ENCODE measurements around the gene POM121C. TPM values are rescaled to one million over a fixed set of nuclear protein-coding genes. Genes with fewer than 3 reads are reported as not detected.
"Not testable (repeated sequence)": the region's sequence is repeated elsewhere in the genome, so short reads cannot be mapped to it uniquely, and the experiment has no call there.

Gene POM121C
- total and polyA plus RNA-seq, 3 donors from 2014 or later, result 36.5 to 55.5 (median 48.9) TPM

DNA sequence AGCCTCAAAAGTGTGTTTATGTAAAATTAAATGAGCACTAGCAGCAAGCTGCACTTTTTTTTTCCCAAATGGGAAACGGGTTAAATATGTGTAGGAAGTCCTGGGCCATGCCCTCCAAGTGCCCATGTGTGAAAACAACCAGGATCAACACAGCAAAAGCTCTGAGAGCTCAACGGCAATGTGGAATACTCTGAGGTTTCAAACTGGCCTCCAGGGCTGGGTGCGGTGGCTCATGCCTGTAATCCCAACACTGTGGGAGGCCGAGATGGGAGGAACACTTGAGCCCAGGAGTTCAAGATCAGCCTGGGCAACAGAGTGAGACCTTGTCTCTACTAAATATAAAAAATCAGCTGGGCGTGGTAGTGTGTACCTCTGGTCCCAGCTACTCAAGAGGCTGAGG lies 28.1 kb downstream of the POM121C start:
- H3K9me3 ChIP-seq; H3K27ac ChIP-seq; H3K4me1 ChIP-seq; DNase-seq; H3K36me3 ChIP-seq (ENCODE audit: low read depth, missing control alignments); H3K4me3 ChIP-seq; H3K27me3 ChIP-seq; intact Hi-C loops (cut with DNase I; ENCODE audit: low total_unique reads): not testable (repeated sequence)
- 25% methylated on average over 1 of the region's 5 CpGs; no CpG with 5 or more reads in 1 of the 2 donors for WGBS, 2 donors

DNA sequence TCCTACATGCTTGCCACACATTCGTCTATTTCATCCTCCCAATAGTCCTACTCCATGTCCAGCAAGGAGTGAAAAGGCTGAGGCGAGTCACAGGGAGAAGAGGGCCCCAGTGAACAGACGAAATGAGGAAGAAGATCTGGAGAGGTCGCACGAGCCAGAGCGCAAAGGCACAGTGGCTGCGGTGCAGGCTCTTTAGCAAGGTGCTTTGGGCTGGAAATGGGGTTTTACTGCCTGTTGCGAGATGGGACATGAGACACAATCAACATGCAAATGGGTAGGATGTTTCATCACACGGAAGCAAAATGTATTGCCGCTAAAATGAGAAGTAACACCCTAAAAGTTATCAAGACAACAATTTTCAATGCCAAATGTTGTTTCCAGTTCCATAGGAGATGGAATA lies 29.7 kb downstream of the POM121C start:
- H3K4me1 ChIP-seq; intact Hi-C loops (cut with DNase I; ENCODE audit: low total_unique reads); H3K4me3 ChIP-seq; H3K27me3 ChIP-seq; DNase-seq; H3K27ac ChIP-seq; H3K36me3 ChIP-seq (ENCODE audit: low read depth, missing control alignments); H3K9me3 ChIP-seq: not testable (repeated sequence)
- WGBS, 2 donors, result 90 to 92% methylated on average over 8 of the region's 10 CpGs

DNA sequence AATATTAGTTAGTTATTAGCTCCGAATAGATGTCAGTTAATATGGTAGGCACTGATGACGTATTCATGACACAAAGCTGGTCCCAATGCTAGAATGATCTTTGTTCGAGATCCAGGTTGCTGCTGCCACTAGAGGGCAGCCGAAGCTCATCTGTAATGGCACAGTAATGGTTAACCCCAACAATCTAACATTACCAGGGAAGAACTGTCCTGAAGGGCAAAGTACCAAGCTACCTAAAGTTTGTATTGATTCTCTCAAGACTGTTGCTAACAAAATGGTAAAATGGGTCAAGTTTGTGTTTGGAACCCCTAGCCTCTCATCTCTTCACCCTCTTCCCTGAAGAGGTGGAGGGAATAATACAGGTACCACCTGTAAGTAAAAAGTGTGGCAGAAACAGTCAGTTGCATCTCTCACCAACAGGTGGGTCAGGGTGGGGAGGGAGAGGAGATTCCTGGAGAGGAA lies 33.6 kb downstream of the POM121C start:
- DNase-seq; intact Hi-C loops (cut with DNase I; ENCODE audit: low total_unique reads); H3K9me3 ChIP-seq; H3K4me1 ChIP-seq; H3K27ac ChIP-seq; H3K27me3 ChIP-seq; H3K4me3 ChIP-seq; H3K36me3 ChIP-seq (ENCODE audit: low read depth, missing control alignments): not testable (repeated sequence)
- 20 to 21% methylated on average over 3 to 4 of the region's 4 CpGs for WGBS, 2 donors
- TF ChIP-seq, protein P1, sequence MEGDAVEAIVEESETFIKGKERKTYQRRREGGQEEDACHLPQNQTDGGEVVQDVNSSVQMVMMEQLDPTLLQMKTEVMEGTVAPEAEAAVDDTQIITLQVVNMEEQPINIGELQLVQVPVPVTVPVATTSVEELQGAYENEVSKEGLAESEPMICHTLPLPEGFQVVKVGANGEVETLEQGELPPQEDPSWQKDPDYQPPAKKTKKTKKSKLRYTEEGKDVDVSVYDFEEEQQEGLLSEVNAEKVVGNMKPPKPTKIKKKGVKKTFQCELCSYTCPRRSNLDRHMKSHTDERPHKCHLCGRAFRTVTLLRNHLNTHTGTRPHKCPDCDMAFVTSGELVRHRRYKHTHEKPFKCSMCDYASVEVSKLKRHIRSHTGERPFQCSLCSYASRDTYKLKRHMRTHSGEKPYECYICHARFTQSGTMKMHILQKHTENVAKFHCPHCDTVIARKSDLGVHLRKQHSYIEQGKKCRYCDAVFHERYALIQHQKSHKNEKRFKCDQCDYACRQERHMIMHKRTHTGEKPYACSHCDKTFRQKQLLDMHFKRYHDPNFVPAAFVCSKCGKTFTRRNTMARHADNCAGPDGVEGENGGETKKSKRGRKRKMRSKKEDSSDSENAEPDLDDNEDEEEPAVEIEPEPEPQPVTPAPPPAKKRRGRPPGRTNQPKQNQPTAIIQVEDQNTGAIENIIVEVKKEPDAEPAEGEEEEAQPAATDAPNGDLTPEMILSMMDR (IDR thresholded peaks at IDR 0.05), result peak in 1 of 3 experiments; percentile 33

DNA sequence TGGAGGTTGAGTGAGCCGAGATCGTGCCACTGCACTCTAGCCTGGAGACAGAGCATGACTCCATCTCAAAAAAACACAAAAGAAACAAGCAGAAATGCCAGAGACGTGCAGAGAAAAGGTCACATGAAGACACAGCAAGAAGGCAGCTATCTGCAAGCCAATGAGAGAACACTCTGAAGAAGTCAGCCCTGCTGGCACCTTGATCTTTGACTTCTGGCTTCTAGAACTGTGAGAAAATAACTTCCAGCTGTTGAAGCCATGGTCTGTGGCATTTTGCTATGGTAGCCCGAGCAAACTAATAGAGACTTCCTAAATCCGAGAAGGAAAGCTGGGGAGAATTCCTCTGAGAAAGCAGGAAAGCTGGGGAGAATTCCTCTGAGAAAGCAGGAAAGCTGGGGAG lies 36.2 kb downstream of the POM121C start:
- H3K27me3 ChIP-seq; H3K9me3 ChIP-seq; H3K27ac ChIP-seq; H3K4me3 ChIP-seq; DNase-seq; H3K4me1 ChIP-seq; H3K36me3 ChIP-seq (ENCODE audit: low read depth, missing control alignments); intact Hi-C loops (cut with DNase I; ENCODE audit: low total_unique reads): not testable (repeated sequence)
- 72 to 76% methylated on average over 2 to 3 of the region's 5 CpGs for WGBS, 2 donors

DNA sequence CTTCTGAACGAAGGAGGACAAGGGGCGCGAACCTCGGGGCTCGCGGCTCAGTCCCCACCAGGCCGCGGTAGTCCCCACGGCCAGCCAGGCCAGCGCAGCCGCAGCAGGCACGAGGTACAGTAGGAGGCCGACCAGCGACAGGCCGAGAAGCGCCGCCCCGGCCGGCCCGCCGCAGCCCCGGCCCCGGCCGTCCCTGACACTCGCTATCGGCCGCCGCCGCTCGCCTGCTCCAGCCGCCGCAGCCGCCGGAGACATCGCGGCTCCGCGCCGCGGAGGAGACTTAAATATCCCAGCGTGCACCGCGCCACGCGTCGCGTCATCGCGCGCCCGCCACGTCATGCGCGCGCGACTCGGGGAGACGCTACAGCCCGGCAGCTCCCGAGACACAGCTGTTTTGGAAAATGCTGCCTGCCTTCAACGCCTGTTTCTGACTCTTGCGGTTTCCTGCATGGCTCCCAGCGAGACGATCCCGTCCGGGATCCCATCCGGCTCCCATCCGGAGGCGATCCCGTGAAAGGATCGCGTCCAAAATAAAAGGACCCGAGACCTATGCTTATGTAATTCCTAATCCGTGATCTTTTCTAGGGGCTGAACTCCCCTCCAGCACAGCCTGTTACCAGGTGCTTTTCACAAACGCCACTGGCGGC lies 43.5 kb downstream of the POM121C start:
- H3K27me3 ChIP-seq; intact Hi-C loops (cut with DNase I; ENCODE audit: low total_unique reads); H3K36me3 ChIP-seq (ENCODE audit: low read depth, missing control alignments); H3K4me1 ChIP-seq; DNase-seq; H3K9me3 ChIP-seq: not testable (repeated sequence)
- 0% methylated on average over 27 of the region's 76 CpGs; no CpG with 5 or more reads in 1 of the 2 donors for WGBS, 2 donors
- Histone ChIP-seq H3K27ac (peak overlapping the region in 1 of 2 donors; percentile 81), H3K4me3 (peak overlapping the region; percentile 62 to 63)

DNA sequence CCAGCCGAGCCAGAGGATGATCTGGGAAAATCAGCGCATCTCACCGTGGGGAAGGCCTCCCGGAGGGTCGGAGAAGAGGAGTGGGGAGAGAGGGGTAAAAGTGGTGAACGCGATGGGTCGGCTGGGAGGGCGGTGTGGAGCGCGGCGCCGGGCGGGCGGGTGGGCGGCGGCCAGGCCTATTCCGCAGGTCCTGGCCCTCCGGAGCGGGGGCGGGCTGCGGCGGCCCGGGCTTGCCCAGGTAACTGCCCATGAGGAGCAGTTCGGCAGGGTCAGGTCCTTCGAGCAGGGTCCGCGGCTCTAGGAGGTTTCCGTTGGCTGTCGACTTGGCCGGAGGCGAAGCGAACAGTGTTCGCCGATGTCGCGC lies 44.0 kb downstream of the POM121C start:
- H3K36me3 ChIP-seq (ENCODE audit: low read depth, missing control alignments); intact Hi-C loops (cut with DNase I; ENCODE audit: low total_unique reads); H3K27me3 ChIP-seq; H3K9me3 ChIP-seq; H3K4me1 ChIP-seq; DNase-seq: not testable (repeated sequence)
- H3K27ac ChIP-seq, result peak overlapping the region in 1 of 2 donors; percentile 81
- WGBS, 2 donors, result 0% methylated on average over 1 to 9 of the region's 37 CpGs
- H3K4me3 ChIP-seq, result peak overlapping the region; percentile 62 to 63

DNA sequence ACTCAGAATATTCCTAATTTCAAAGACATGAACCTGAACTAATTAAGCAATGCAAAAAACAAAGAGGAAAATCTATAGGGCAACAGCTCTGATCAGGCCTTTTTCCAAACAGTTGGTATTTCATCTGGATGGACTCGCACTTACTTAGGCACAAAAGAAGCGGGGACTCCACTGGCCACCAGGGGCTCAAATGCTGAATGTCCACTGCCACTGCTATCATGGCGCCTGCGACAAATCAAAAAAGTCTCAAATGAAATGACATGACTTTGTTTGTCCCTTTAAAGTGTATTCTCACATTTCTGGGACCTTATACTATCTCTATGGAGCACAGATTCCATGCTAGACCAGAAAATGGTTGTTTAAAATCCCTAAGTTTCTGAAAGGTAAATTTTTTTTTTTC lies 47.1 kb downstream of the POM121C start:
- H3K36me3 ChIP-seq (ENCODE audit: low read depth, missing control alignments); intact Hi-C loops (cut with DNase I; ENCODE audit: low total_unique reads); DNase-seq: not testable (repeated sequence)

DNA sequence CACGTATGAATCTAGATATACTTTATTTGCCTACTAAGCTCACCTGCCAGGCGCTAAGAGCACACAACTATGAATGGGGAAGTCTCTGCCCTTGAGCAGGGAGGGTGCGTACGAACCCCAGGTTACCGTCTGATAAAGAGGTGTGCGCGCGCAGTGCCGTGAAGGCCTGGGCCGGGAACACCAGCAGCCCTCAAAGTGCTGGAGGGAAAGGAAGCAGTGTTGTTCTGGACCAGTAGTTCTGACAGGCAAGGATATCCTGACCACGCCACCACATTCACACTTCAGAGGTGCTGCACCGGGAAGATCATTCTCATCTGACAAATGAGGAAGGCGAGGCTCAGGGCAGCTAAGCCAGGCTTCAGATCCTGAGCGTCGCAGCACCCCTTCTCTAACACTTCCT lies 62.6 kb downstream of the POM121C start:
- 80 to 81% methylated on average over 1 to 8 of the region's 15 CpGs for WGBS, 2 donors
- H3K36me3 ChIP-seq (ENCODE audit: low read depth, missing control alignments); H3K27ac ChIP-seq; H3K27me3 ChIP-seq; H3K4me1 ChIP-seq; DNase-seq; intact Hi-C loops (cut with DNase I; ENCODE audit: low total_unique reads); H3K9me3 ChIP-seq; H3K4me3 ChIP-seq: not testable (repeated sequence)

More for the DNA sequence above, 47.1 kb downstream of the POM121C start:
- not testable (repeated sequence) for H3K4me1 ChIP-seq, H3K4me3 ChIP-seq, H3K27ac ChIP-seq, H3K27me3 ChIP-seq, H3K9me3 ChIP-seq
- 93 to 97% methylated on average over 4 of the region's 4 CpGs for WGBS, 2 donors

DNA sequence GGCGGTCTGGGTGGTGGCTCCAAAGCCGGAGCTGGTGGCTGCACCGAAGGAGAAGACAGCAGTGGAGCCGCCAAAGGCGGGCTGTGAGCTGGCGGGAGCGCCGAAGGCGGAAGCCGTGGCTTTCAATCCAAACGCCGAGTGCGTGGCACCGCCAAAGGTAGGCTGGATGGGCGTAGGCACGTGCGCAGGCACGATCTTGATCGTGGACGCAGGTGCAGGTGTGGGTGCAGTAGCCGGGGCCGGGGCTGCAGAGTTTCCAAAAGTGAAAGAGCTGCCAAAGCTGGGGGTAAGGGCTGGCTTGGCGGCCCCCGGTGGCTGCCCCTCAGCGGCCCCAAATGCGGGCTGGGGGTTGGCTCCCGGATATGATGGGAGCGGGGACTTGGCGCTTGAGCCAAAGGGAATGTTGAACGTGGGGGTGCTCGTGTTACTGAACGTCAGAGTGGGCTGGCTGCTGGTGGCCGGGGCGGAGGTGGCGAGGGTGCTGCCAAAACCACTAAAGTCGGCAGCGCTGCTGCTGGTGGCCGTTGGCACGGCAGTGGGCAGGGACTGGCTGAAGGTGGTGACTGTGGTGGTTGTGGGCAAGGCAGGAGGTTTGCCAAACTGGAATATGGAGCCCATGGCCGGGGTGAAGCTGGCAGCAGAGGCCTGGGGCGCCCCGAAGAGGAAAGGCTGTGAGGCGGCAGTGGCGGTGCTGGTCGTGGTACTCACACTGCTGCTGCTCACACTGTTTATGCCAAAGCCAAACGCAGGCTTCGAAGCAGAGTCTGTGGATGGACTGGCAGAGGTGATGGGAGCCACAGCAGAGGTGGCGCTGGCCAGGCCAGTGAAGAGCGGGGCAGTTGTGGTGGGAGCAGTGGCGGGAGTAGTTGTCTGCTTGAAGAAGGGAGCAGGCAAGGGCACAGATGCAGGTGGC lies 64.0 kb downstream of the POM121C start:
- H3K9me3 ChIP-seq; intact Hi-C loops (cut with DNase I; ENCODE audit: low total_unique reads); H3K27me3 ChIP-seq; H3K4me1 ChIP-seq; H3K27ac ChIP-seq; DNase-seq; H3K36me3 ChIP-seq (ENCODE audit: low read depth, missing control alignments); H3K4me3 ChIP-seq: not testable (repeated sequence)
- 95 to 98% methylated on average over 23 to 29 of the region's 50 CpGs for WGBS, 2 donors

DNA sequence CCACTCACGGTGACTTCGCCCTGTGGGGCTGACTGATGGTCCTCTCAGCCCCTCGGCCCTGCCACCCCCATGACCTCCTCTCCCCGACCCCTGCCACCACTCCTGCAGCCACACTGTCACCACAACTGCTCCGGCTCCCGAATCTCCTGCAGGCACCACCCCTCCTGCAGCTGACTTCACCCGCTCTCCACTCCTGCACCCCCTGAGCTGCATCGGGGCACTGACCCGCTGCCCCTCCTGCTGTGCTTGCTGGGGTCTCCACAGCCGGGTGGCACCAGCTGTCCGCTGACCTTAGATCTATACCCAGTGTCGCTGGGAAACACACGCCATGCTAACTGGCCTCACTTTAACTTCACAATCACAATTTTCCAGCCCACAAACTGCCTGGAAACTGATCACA lies 65.9 kb downstream of the POM121C start:
- intact Hi-C loops (cut with DNase I; ENCODE audit: low total_unique reads); H3K36me3 ChIP-seq (ENCODE audit: low read depth, missing control alignments); H3K4me1 ChIP-seq; H3K9me3 ChIP-seq; H3K27me3 ChIP-seq; H3K27ac ChIP-seq; H3K4me3 ChIP-seq; DNase-seq: not testable (repeated sequence)
- WGBS, 2 donors, result 80 to 91% methylated on average over 6 to 11 of the region's 13 CpGs

DNA sequence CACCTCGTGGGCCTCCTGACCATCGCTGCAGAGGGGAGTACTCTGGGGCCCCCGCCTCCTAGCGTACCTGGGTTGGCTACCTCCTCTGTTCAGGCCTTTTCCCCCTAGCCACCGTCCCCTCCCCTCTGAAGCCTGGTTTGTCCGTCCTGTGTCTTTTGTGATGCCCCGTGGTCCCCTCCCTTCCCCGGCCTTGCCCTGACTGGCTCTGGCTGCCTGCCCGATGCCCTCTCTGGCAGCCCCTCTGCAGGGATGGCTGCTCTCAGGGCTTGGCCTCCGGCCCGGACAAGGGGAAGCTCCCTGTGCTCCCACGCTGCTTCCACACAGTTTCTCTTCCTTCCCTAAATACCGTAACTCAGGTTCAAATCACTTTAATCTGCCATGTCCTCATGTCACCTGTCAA lies 66.4 kb downstream of the POM121C start:
- DNase-seq, result peak; percentile 81
- H3K4me3 ChIP-seq; H3K36me3 ChIP-seq (ENCODE audit: low read depth, missing control alignments); H3K4me1 ChIP-seq; intact Hi-C loops (cut with DNase I; ENCODE audit: low total_unique reads); H3K9me3 ChIP-seq; H3K27ac ChIP-seq; H3K27me3 ChIP-seq: not testable (repeated sequence)
- 52 to 78% methylated on average over 8 to 12 of the region's 13 CpGs for WGBS, 2 donors

All from testis (tissue), 3 donors.